GM19328 (cell line): ENCODE results near the gene DNASE1L1.
A peak's percentile ranks its signal among the peaks of the same experiment; 100 is the strongest.
"Not testable (repeated sequence)": the region's sequence is repeated elsewhere in the genome, so short reads cannot be mapped to it uniquely, and the experiment has no call there.

Experiments
- ATAC-seq: cut with Tn5 transposase; IDR thresholded peaks from one replicate; pipeline ENCODE4 v1.9.1; 2021; ENCODE audit warnings: mild to moderate bottlenecking, moderate library complexity; ENCODE audit not compliant: unreplicated experiment

Gene DNASE1L1

DNA sequence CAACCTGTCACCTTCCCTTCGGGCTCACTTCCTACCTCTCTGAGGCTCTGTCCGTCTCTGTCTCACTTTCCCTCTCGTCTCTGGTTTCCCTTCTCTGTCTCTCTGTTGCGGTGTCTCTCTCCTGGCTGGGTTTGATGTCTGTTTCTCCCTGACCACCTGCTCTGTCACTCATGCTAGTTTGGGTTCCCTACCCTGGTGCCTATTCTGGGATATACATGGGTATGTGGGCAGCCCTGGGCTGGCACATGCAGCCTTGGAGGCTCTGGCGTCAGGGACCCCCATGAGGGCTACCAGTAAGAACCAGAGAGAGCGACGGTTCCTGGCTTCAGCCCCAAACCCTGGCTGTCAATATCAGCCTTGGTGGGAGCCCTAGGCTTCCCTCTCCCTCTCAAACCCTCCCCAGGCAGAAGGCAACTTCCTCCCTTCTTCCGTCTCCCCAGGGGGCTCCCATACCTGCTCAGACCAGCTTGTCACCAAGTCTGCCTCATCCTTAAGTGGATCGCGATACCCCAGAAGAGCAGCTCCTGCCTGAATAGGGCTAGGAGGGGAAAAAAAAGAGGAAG lies 314 bp downstream of the DNASE1L1 start:
- ATAC-seq, result no peak

- no peak for ATAC-seq
These were observed 4.3 kb downstream of the DNASE1L1 start for GRCh38 chrX:154404625-154405192.

DNA sequence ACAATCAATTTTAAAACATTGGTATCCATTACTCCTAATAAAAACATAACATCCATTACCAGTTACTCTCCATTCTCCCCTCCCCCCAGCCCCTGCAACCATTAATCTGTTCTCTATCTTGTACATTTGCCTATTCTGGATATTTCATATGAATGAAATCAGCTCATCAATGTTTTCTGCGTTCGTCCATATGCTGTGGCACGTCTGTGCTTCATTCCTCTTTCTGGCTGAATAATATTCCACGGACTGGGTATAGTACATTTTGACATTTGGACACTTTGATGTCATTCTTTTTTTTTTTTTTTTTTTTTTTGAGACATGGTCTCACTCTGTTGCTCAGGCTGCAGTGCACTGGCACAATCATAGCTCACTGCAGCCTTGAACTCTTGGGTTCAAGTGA lies 5.2 kb downstream of the DNASE1L1 start:
- no peak for ATAC-seq

GRCh38 chrX:154403192-154403591 lies 5.9 kb downstream of the DNASE1L1 start:
- no peak for ATAC-seq

- ATAC-seq, result no peak
These were observed 6.4 kb downstream of the DNASE1L1 start for GRCh38 chrX:154402622-154403127.

- ATAC-seq, result no peak
These were observed 7.0 kb downstream of the DNASE1L1 start for GRCh38 chrX:154401918-154402621.

GRCh38 chrX:154401045-154401799 lies 7.8 kb downstream of the DNASE1L1 start:
- no peak for ATAC-seq

- ATAC-seq, result not testable (repeated sequence)
These were observed 8.7 kb downstream of the DNASE1L1 start for GRCh38 chrX:154400369-154400817.

- no peak for ATAC-seq
These were observed 9.3 kb downstream of the DNASE1L1 start for GRCh38 chrX:154399527-154400368.

DNA sequence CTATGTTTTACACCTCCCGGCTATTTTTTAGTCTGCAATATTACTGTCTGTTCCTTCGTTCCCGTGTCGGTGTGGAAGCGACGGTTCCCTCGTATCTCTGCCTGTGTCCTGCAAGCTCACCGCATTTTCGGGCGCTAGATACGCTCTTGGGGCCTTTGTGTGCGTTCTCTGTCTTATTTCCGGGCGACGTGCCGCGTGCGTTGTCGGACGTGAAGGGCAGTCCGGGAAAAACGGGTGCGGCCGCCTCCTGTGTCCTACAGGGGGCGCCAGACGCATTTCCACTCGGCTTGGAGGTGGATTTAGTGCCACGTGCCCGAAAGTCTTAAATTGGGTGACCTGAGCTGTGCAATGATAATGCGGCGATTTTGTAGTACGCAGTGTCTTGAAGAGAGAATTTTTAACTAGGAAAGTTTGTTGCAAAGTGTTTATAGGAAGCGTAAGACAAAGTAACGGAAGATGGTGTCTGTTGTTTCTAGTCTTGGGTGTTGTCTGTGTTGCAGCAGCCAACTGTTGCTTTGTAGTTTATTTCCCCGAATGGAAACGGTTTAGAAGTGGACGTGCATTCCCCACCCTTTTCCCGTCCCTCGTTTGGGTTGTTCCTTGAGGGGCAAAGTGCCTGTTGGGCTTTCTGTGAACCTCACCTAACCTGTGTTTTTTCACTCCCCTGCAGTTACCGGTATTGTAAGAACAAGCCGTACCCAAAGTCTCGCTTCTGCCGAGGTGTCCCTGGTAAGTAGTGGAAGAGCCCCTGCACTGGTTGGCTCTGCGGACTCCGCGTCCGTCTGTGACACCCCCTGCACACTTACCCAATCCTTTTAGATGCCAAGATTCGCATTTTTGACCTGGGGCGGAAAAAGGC lies 10.2 kb downstream of the DNASE1L1 start:
- no peak for ATAC-seq

- peak; percentile 71 for ATAC-seq
These were observed 11.0 kb downstream of the DNASE1L1 start, which contains the start of gene RPL10 for GRCh38 chrX:154397888-154398667. TSS of gene RPL10 (plus strand) at chrX:154398377. CDS start at chrX:154398520, 143 bp downstream.

DNA sequence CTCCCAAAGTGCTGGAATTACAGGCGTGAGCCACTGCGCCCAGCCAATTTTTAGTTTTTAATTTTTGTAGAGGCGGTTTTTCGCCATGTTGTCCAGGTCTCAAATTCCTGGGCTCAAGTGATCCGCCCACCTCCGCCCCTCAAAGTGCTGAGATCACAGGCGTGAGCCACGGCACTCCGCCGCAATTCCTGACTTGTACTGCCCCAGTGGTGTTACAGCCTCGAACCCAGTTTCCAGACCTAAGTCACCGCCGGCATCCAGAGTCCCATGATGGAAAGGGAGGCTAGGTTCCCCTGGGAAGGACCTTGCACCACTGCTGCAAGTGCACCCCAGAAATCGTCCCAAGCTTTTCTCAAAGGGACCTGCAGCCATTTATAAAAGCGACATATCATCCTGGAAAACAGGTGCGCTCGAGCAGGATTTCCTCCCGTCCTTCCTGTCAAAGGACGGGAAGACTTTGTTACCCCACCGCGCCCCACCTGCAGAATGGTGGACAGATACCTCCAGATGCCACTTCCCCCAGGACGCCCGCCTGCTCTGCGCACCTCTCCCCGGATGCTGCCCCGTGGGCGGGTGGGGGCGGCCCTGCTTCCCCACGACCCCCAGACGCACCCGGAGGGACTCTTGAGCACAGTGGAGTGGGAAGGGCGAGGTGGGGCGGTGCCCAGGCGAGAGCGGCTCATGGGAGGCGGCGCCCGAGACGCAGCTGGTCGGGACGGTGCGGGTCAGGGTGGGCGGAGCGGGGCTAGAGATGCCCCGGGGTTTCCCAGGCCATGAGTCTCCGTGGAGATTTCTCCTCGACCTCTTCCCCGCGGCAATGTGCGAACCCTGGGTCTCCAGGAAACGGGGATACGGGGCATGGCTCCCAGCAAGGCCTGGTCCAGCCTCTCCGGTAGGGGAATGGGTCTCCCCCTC lies 11.8 kb downstream of the DNASE1L1 start:
- peak; percentile 45 for ATAC-seq

DNA sequence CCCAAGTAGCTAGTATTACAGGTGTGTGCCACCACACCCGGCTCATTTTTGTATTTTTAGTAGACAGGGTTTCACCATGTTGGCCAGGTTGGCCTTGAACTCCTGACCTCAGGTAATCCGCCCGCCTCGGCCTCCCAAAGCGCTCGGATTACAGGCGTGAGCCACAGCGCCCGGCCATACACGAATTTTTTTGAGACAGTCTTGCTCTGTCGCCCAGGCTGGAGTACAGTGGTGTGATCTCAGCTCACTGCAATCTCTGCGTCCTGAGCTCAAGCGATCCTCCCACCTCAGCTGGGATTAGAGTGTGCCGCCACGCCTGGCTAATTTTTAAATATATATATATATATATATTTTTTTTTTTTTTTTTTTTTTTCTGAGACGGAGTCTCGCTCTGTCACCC lies 12.7 kb downstream of the DNASE1L1 start:
- not testable (repeated sequence) for ATAC-seq

GRCh38 chrX:154389812-154390747 lies 19.0 kb downstream of the DNASE1L1 start:
- peak; percentile 70 for ATAC-seq

DNA sequence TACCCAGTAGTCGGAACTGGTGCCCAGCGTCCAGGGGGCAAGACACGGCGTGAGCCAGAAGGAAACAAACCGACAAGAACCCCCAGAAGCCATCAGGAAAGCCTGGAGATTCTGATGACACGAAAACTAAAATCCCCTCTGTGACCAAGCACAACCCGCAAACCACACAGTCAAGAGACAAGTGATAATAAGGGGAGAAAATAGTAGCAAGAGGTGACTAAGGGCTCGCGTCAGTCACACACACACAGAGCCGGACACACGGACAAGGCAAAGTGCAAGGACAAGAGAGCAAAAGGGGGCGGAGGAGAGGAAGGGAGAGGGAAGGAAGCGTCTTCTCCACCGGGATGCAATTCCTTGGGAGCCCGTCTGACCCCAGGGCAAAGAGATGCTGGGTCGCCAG lies 20.4 kb downstream of the DNASE1L1 start:
- ATAC-seq, result not testable (repeated sequence)

- ATAC-seq, result not testable (repeated sequence)
These were observed 21.0 kb downstream of the DNASE1L1 start for GRCh38 chrX:154388094-154388493.
